Activated CD4-positive, alpha-beta T cell treated with anti-CD3 and anti-CD28 coated beads, Interleukin-2, Interleukin-6, amounts not matched to agents 100 ng/mL and 50 ng/mL, durations not matched to agents 16 hours and 8 hours (primary cell): ENCODE data around the gene ADARB2.
"Not testable (repeated sequence)": the region's sequence is repeated elsewhere in the genome, so short reads cannot be mapped to it uniquely, and the experiment has no call there.

Experiments used
- DNase-seq: peaks from one replicate; pipeline ENCODE4 v3.0.0-alpha.2; 2020

Gene ADARB2

DNA sequence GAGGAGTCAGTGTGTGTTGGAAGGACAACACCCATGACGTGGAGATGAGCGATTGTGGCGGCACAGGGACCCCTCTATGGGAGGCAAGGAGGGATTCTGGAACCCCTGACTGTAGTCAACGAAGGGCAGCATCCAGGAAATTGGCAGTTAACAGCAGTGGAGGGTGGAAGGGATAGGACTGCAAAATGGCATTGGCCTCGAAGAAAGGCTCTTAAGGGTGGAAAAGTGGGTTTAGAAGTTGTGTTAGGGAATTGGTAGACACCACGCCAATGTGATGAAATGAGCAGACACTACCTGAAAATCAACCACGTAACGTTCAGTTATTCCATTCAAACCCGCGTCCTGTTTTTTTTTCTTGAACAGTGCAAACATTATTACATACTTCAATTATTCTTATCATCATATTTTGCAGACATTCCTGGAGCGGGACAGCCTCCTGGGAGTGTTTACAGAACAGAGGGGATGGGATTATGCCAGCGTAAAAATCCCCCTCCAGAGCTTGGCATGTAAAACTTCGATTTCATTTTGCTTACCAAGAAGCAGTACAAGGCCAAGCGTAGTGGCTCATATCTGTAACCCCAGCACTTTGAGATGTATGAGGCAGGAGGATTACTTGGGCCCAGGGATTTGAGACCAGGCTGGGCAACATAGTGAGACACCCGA is 409.0 kb downstream of the ADARB2 start:
- no peak for DNase-seq

DNA sequence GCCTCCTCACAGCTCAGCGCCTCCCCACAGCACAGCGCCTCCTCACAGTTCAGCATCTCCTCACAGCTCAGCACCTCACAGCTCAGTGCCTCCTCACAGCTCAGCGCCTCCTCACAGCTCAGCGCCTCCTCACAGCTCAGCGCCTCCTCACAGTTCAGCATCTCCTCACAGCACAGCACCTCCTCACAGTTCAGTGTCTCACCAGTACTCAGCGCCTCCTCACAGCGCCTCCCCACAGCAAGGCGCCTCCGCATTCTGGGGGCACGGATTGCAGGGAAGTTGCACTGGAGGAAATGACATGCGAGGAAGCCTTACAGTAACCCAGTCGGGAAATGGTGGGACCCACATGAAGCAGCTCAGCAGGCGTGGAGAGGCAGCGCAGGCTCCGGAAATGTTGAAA is 409.6 kb downstream of the ADARB2 start:
- no peak for DNase-seq

DNA sequence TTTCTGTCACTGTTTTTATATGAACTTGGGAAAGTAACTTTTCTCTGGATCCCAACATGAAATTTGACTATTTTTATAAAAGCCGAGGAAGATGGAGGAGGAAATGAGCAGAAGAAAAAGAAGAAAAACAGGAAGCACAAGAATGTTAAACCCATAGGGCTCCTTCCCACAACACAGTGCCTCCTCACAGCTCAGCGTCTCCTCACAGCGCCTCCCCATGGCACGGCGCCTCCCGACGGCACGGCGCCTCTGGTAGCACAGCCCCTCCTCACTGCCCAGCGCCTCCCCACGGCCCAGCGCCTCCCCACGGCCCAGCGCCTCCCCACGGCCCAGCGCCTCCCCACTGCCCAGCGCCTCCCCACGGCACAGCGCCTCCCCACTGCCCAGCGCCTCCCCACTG is 410.8 kb downstream of the ADARB2 start:
- not testable (repeated sequence) for DNase-seq

DNA sequence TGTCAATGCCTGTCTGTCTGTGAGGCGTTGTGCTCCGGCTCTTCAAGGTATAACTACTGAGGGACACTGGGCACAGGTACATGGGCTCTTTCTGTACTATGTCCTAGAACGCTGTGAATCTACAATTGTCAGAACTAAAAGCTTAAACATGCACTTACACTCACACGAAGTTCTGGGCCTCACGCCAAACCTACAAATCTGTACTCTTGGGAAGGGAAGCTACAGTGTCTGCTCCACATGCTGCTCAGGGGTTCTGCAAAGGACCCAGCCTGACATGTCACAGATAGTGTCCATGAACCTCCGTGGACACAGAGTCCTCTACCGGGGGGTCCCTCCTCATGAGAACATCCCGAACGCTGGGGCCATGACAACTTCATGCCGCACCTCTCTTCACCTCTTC is 412.4 kb downstream of the ADARB2 start:
- DNase-seq, result no peak

DNA sequence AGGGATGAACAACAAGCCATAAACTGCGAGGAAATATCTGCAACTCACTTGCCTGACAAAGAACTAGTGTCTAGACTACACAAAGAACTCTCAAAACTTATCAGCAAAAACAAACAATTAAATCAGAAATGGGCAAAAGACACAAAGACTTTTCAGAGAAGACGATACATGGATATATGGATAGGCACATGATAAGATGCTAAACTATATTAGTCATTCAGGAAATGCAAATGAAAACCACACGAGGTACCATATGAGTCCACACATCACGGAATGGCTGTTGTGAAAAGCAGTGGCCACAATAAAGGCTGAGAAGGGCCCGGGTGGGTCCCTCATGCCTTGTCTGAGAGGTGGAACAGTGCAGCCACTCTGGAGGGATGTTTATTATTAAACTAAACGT is 413.4 kb downstream of the ADARB2 start:
- peak; percentile 64 for DNase-seq

DNA sequence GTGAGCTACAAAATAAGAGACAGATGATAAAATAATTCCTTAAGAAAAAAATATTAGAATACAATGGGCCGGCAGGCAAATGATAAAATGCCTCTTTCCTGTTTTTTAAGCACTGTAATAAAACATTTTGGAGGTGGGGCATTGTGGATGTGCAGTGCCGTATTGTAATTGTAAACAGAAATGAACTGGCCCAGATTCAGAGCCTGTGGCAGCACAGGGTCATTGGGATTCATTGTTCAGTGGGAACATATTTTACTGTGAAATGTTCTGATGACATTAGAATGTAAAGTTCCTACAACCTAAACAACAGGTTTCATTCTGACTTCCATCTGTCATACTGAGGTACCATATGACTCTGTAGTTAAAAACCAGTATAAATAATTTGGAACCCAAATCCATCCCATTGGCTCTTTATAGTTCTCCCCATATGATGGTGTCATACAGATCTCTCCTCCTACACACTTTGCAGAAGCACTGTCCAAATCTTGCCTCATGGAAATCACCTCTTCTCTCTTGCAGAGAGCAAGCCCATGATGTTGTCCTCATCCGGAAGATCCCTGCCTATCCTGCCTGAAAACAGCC is 416.5 kb downstream of the ADARB2 start:
- DNase-seq, result peak; percentile 18

DNA sequence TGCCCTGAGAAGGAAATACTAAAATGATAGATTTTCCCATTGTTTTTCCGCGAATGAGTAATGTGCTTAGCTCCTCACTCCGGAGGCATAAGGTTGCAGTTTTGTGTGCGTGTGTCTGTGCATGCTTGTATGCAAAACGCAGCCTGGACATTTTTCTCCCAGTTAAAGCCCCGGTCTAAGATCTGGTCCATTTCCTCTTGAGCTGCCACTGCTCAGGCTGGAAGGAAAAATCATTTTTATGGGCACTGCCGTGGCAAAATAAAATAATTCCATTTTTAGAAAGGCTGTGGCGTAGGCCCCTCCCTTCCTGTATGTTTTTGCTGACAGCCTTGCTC is 420.5 kb downstream of the ADARB2 start:
- DNase-seq, result no peak

DNA sequence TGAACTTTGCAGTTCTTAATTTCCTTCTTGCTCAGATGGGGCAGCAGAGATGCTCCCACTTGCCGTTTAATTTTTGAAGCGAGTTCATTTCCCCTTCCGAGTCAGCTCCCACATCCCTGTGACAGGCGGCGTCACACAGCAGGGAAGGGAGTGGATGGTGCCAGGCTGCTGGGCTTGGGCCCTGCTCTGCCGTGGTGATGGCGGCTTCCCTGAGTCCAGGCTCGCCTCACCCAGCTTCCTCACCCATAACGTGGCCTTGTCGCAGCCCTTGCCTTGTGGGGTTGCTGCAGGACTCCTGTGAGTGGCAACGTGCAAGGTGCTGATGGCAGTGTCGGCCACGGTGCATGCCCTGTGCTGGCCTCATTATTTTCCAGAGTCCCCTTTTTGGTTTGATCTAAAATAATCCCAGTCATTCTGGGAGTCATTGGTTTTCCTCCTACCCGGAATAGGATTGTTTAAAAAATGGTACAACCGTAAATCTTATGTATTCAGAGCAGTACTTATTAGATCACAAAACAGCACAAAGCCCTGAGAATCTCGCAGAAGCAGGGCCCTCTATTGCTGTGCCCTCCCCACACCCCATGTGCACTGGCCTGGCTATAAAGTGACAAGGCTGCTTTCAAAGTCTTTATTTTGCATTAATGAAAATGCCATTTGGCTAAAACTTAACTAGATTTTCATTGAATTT is 421.1 kb downstream of the ADARB2 start:
- no peak for DNase-seq

DNA sequence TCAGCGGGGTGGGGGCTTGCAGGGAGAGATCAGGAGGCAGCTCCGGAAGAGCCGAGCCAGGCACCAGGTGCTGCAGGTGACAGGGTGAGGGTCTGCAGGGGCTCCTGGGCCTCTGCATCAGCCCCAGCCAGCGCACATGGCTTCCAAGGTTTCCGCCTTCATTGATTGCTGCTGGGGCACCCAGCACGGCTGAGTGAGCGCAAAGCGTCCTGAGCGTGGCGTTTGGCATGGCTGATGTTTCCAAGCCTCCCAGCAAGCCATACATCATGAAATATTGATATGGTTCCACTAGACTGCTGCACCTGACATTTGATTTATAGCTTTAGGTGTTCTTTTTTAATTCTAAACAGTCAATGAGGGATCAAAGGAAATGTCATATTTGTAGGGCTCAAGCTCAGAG is 422.1 kb downstream of the ADARB2 start:
- DNase-seq, result no peak

DNA sequence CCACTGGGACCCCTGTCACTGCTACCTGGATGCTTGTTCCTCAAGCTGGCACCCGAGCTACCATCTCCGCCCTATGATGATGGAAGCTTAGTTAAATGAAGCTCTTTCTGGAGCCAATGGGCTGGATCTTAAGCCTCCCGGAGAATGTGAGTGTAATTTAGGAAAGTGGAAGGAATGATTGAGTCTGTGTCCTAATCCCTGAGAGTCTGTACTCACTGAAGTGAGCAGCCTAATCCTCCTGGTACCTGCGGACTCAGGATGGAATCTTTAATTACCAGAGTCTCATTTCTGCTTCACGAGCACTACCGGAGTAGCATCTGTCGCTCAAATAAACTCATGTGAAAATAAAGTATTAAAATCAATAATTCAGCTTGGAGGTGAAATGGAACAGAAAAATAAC is 425.6 kb downstream of the ADARB2 start:
- no peak for DNase-seq

DNA sequence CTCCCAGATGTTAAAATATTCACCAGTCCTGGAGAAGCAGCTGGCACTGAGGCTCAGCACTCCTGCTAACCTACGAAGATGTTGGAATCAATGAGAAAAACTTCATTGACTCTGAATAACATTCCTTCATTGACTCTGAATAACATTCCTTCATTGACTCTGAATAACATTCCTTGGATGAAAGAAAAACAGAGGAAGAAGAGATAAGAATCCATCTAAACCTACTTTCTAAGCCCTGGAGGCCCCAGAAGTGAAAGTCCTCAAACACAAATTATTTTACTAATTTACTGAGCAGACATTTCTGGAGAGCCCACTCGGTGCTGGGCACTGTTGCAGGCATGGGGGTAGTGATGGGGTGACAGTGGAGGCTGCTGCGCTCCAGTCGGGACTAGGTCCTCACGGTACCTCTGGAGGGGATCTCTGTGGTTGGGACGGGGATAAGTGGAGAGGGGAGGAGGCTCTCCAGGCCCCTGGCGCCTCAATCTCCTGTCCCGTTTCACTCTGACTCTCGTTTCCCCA is 427.0 kb downstream of the ADARB2 start:
- DNase-seq, result no peak

DNA sequence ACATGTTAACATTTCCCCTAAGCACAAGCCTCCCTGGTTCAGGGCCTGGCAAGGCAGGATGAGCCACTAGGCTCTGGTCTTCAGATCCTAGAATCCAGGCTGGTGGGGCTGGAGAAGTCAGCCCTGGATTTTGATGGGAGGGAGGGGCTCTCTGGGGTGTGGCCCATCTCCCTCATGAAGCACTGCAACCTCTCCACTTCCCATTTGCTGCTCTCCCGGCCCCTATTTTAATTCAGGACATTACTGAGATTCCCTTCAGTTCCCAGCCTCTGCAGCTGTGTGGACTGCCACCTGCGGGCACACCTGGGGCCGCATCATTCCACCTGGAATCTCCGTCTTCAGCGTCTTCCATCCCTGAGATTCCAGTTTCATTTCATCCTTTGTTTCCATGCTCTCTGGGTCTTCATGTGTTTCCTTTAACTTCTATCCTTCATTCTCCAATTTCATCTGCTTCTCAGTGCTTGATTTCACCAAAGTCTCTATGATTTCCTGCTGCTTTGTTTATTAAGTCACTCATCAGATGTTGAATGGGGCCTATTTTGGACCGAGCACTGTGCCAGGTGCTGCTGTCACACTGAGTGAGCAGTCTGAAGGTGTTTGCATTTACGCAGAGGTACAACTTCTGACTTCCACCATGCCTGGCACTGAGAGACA is 427.6 kb downstream of the ADARB2 start:
- DNase-seq, result no peak

DNA sequence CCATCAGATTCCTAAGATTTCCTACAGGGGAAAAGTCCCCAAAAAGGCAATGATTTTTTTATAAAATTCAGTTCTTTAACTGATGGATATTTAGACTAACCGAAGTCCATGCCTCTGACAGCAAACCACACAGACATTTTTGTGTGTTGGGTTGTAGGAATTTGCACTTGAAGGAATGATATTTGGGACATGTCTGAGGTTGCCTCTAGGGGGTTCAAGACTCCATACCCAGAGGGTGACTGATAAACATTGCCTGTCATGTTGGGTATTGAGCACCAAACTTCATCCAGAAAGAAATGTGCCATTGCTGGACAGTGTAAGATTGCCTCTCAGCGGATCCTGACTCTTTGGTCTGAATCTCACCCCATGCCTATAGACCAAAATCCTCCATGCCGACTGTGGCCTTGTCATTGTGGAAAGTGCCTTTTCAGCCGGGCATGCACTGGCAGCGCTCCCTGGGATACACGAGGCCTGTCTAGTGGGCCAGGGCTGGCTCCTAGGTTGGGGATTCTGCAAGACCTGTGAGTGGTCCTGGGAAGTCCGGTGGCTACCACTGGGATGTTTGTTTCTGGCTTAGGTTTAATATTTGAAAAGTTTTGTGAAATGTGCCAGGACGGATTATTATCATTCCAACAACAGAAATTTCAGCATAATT is 428.2 kb downstream of the ADARB2 start:
- no peak for DNase-seq

DNA sequence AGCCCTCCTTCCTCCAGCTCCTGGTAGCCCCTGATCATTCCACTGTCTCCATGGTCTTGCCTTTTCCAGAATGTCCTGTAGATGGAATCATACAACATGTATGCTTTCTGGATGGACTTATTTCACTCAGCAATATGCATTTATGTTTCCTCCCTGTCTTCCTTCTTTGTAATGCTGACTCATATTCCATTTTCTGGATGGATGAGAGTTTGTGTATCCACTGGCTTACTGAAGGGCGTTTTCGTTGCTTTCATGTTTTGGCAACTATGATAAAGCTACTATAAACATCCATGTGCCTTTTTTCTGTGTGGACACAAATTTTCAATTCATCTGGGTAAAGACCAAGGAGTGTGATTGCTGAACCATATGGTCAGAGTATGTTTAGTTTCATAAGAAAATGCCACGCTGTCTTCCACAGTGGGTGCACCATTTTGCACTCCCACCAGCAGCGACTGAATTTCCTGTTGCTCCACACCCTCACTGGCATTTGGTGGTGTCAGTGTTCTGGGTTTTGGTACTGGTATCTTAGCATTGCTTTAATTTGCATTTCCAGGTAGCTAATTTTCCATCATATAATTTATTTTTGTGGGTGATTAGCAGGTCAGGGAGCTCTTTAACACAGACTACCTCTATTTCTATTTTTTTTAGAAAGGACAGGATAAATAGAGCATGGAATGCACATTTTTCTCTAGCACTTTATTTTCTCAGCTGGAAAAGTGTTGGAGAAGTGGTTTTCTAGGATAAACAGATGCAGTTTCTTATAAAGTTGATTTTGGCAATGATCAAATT is 429.0 kb downstream of the ADARB2 start:
- DNase-seq, result no peak

DNA sequence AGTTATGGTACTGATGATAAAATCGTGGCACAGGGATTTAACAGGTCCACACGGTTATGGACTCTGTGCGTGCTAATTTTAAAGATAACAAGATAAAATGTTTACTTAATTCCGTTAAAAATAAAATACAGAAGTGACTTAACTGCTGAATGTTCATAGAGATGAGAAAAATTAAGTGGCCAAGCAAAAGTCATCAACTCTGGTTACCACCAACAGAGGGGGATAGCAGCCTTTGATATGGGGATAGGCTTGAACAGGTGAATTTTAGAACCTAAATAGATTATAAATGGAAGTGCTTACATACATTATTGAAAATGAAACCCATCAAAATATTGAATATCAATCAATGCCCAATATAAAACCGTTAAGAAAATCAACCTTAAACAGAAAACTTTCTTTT is 436.2 kb downstream of the ADARB2 start:
- no peak for DNase-seq

DNA sequence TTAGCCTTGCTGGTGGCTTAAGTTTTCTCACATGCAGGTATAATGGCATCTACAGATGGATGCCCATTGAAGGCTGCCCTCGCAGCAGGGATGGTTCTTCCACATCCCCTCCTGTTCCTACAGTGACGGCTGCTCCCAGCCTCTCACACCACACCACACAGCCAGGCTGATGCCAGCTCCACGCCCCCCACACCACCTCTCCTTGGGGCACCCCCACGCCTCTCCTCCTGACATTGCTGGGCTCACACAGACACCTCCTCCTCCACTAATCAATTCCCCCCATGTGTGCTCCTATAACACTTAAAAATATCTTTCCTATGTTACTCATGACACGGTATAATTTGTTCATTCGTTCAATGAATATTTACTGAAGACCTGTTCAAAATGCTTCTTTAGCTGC is 437.1 kb downstream of the ADARB2 start:
- DNase-seq, result no peak

DNA sequence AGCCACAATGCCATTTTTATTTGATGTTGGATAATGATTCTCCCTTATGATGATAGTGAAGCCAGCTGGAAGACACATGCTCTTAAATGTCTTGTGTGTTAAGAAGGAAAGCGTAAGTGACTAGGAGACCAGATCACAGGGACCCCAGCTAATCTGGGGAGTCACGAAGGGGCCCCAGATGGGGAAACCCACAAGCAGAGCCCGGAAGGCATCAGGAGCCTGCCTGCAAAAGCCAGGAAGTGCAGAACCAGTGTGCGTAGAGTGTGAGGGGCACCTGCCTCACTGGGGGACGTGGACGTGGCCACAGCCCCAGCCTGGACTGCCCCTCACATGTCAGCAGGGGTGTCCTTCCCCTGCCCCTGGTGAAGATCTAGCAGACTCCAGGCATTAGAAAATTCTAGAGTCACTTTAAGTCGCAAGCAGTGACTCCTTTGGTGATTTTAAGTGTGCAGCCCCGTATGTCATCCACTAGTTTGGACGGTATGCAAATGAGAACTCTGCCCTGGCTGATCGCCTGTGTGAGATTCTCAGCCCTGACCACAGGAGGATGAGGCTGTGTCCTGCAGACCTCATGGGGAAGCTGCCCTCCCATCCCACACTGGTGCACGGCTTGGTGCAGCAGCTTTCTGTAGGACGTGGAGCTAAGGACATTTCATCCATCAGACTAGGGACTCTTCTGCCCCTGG is 438.1 kb downstream of the ADARB2 start:
- no peak for DNase-seq

DNA sequence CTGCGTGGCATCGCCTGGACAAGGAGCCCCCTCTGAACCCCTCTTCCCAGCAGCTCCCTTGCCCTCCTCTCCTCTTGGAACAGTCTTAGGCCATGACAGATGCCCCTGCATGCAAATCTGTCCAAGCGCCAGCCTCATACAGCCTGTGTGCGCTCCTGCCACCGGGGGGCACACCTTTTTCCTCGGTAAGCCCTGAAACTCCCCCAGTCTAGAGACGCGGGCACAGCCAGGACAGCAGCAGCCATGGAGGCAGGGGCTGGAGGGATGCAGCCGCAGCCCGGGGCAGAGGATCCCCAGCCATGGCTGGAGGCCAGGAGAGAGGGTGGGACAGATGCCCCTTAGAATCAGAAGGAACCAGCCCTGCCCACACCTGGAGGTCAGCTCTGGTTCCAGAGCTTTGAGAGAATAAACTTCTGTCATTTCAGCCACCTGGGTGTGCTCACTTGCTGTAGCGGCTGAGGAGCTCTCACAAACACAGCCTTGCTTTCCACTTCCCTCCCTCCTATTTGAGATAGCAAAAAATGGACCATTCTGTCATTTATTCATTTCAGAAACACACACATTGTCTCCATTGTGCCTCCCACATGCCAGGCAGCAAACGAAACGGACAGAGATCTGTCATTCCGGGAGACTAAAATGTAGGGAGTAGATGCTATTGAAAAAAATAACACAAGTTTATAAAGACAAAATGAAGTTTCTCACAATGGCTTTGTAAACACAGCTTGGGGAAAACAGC is 439.6 kb downstream of the ADARB2 start:
- no peak for DNase-seq

DNA sequence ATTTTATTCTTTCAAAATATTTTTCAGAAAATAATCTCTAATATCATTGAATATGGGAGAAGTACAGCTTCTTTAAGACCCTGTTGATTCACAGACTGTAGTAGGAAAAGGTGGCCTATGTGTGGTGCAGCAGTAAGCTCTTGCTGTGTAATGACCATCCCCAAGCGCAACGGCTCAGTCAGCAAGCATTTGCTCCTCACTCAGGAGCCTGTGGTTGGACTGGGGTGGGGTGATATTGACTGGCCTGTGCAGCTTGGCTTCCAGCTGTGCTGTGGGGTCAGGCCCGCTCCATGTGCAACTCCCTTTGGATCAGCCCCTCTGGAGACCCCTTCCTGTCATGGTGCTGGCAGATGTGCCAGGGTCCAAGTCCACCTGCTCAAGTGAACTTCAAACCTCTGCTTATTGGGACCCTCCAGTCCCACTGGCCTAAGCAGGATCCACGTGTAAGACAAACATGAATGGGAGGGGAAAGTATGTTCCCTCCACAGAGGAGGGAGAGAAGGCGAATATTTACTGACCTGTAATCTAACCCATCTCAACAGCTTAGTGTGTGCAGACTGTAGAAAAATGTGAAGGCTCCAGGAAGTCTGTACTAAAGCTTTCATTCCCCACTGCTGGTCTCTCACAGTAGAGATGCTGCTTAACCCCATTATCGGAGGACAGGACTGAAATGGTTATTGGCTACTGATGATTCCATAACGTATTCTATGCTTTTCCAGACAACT is 441.4 kb downstream of the ADARB2 start:
- DNase-seq, result no peak

DNA sequence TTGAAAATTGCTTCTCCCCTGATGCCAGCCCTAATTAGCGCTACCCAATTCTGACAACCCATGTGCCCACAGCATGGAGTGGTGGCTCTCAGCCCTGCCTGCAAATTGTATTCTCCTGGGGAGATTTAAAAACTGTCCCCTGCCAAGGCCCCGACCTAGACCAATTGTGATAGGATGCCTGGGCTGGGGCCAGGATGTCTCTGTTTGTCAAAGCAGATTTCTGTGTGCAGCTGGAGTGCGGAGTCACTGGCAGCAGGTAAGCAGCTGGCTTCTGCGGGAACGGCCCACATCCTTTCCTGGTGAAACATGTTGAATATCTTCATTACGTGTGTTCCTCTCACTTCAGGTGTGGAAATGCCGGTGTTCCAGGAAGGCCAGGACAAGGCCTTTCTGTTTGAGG is 442.6 kb downstream of the ADARB2 start:
- DNase-seq, result no peak
